Mucosa of descending colon (tissue), 3 donors: ENCODE results near the gene MKNK1. TPM values are rescaled to one million over a fixed set of nuclear protein-coding genes. Genes with fewer than 3 reads are reported as not detected.

ENCODE experiments used
- ATAC-seq: fragments of 200-7000 bp; cut with Tn5 transposase; one replicate; pipeline ENCODE4 v1.9.1; 2020; ENCODE audit warnings: mild to moderate bottlenecking, moderate library complexity
- DNase-seq, 3 donors: peaks; one replicate each; pipeline ENCODE4 v3.0.0-alpha.2; 2020
- H3K36me3 ChIP-seq: fragments of 200-600 bp; one replicate; pipeline ENCODE4 v1.8.0; 2021; ENCODE audit warnings: low read depth, mild to moderate bottlenecking
- H3K4me1 ChIP-seq: fragments of 200-600 bp; one replicate; pipeline ENCODE4 v1.8.0; 2021; ENCODE audit warnings: low read depth, mild to moderate bottlenecking
- H3K4me3 ChIP-seq: fragments of 200-600 bp; one replicate; pipeline ENCODE4 v1.8.0; 2021; ENCODE audit warnings: mild to moderate bottlenecking
- H3K9me3 ChIP-seq: fragments of 200-600 bp; one replicate; pipeline ENCODE4 v1.8.0; 2021; ENCODE audit warnings: mild to moderate bottlenecking
- CTCF ChIP-seq: fragments of 200-600 bp; IDR thresholded peaks from one replicate; pipeline ENCODE4 v1.8.0; 2022; ENCODE audit warnings: antibody characterized with exemption, mild to moderate bottlenecking
- intact Hi-C, 2 donors: fragments of 100-400 bp; cut with DNase I in 1 of 2; cut with micrococcal nuclease in 1 of 2; formaldehyde crosslinking; loops; one replicate each; pipeline versions ENCODE4 v1.11.0 to v1.11.1; 2022; cut with DNase I, micrococcal nuclease
- total RNA-seq, 3 donors: library from RNA; stranded (reverse); fragmentation: NEBNext Ultra II Directional in 2 of 3; extraction: Animal tissue kit (Norgen Biotek cat#: 25700) in 2 of 3; gene quantifications; one replicate each; pipeline versions ENCODE4 v1.2.1 to v1.2.4, GENCODE V29; 2021 to 2023
- donor health status: DM: no; HTN: no; CAD: no; lungs with moderate emphysema.
- donor health status: DM: no; HTN: no; CAD: no.
- donor health status: DM: no; HTN: yes; CAD: no.

MKNK1 gene
- total RNA-seq, 3 donors from 2014 or later = 51.5 to 65.7 (median 59.3) TPM

- ATAC-seq = no peak
- intact Hi-C loops = no loop called here
- DNase-seq = no peak
- Histone ChIP-seq H3K4me3 (no peak overlapping the region), H3K36me3 (no peaks in the 10 kb centered on the region), H3K4me1 (peaks cover 15% of the 10 kb centered on the region), H3K9me3 (peaks cover 8% of the 10 kb centered on the region)
- TF ChIP-seq CTCF = no peak
These were observed 45.7 kb upstream of the MKNK1 start for GRCh38 chr1:46649764-46650163.

- Histone ChIP-seq H3K4me1 (peaks cover 17% of the 10 kb centered on the region), H3K36me3 (no peaks in the 10 kb centered on the region), H3K9me3 (peaks cover 8% of the 10 kb centered on the region), H3K4me3 (no peak overlapping the region)
- TF ChIP-seq CTCF = no peak
- ATAC-seq = no peak
- intact Hi-C loops = no loop called here
- DNase-seq = no peak
These were observed 43.5 kb upstream of the MKNK1 start for GRCh38 chr1:46647611-46648010.

GRCh38 chr1:46646844-46647243 is 42.8 kb upstream of the MKNK1 start:
- no peak overlapping the region for H3K4me3 ChIP-seq
- ATAC-seq = no peak
- intact Hi-C loops = no loop called here
- H3K9me3 ChIP-seq = peaks cover 8% of the 10 kb centered on the region
- H3K36me3 ChIP-seq = no peaks in the 10 kb centered on the region
- TF ChIP-seq CTCF = no peak
- H3K4me1 ChIP-seq = peaks cover 12% of the 10 kb centered on the region
- DNase-seq = no peak

GRCh38 chr1:46646331-46646730 is 42.3 kb upstream of the MKNK1 start:
- ATAC-seq (no peak), DNase-seq (no peak)
- intact Hi-C loops = no loop called here
- TF ChIP-seq CTCF = no peak
- H3K4me3 ChIP-seq = no peak overlapping the region
- H3K9me3 ChIP-seq = peaks cover 8% of the 10 kb centered on the region
- no peaks in the 10 kb centered on the region for H3K36me3 ChIP-seq
- H3K4me1 ChIP-seq = peaks cover 12% of the 10 kb centered on the region

- DNase-seq (no peak), ATAC-seq (no peak)
- Histone ChIP-seq H3K4me3 (no peak overlapping the region), H3K4me1 (peaks cover 12% of the 10 kb centered on the region), H3K36me3 (no peaks in the 10 kb centered on the region), H3K9me3 (peaks cover 8% of the 10 kb centered on the region)
- no peak for TF ChIP-seq CTCF
- intact Hi-C loops = no loop called here
These were observed 41.7 kb upstream of the MKNK1 start for GRCh38 chr1:46645815-46646214.

- no peak for TF ChIP-seq CTCF
- Histone ChIP-seq H3K9me3 (no peaks in the 10 kb centered on the region), H3K4me3 (no peak overlapping the region), H3K36me3 (no peaks in the 10 kb centered on the region), H3K4me1 (peaks cover 12% of the 10 kb centered on the region)
- peak in 1 of 3 donors; percentile 25 for DNase-seq
- intact Hi-C loops = no loop called here
- ATAC-seq = peak; percentile 84
These were observed 39.3 kb upstream of the MKNK1 start for GRCh38 chr1:46643368-46643775.
